ENCODE data around the gene ETHE1.

GRCh38 chr19:43481701-43482100, 45.3 kb downstream of the ETHE1 start:
- TF ChIP-seq CTCF (IDR thresholded peaks at IDR 0.05) (no peak), ZFX (IDR thresholded peaks at IDR 0.05; ENCODE audit: borderline replicate concordance) (no peak)

Measured in 22Rv1 (cell line).